Epithelial cell of esophagus (primary cell): ENCODE data around the gene ALG5.

ENCODE experiments used
- DNase-seq: peaks from one replicate; pipeline ENCODE4 v3.0.0; 2010; ENCODE audit warnings: low read depth
- H3K4me3 ChIP-seq: 2 replicates; pipeline ENCODE4 v1.5.1; 2011; ENCODE audit warnings: mild to moderate bottlenecking, low read length, control low read depth
- CTCF ChIP-seq: IDR thresholded peaks from 2 replicates; pipeline ENCODE4 v1.5.1; 2011; ENCODE audit warnings: low read depth, mild to moderate bottlenecking, low read length, control low read depth, inconsistent platforms; ENCODE audit not compliant: insufficient read depth; ENCODE audit errors: missing control alignments

Gene ALG5

GRCh38 chr13:36986462-36987240 is 12.5 kb downstream of the ALG5 start:
- DNase-seq, result peak; percentile 87
- no peak overlapping the region for H3K4me3 ChIP-seq
- no peak for TF ChIP-seq CTCF

DNA sequence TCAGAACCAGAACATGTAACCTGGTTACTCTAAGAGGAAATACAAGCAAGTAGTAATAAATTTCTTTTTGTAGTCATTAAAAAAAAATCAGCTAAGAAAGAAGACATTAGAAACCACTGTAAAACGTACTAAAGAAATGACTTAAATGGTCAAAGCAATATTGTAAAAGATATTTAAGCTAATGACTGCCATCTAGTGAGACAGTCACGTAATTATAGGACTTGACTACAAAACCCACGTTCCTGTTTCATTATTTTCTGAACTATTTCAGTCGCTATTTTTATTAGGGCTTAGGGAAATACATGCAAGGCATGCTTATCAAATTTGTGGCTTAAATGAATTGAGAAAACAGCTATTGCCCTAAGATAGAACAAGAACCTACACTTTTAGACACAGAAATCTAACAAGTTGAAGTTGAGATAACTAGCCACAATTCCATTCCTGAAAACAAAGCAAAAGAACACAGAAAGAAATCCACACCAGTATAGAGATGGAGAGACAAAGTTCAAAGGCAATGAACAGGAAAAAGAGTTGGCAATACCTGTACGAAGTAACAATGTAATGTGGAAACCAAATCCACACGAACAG is 17.9 kb downstream of the ALG5 start:
- no peak overlapping the region for H3K4me3 ChIP-seq
- TF ChIP-seq CTCF, result peak; percentile 33
- peak; percentile 57 for DNase-seq

DNA sequence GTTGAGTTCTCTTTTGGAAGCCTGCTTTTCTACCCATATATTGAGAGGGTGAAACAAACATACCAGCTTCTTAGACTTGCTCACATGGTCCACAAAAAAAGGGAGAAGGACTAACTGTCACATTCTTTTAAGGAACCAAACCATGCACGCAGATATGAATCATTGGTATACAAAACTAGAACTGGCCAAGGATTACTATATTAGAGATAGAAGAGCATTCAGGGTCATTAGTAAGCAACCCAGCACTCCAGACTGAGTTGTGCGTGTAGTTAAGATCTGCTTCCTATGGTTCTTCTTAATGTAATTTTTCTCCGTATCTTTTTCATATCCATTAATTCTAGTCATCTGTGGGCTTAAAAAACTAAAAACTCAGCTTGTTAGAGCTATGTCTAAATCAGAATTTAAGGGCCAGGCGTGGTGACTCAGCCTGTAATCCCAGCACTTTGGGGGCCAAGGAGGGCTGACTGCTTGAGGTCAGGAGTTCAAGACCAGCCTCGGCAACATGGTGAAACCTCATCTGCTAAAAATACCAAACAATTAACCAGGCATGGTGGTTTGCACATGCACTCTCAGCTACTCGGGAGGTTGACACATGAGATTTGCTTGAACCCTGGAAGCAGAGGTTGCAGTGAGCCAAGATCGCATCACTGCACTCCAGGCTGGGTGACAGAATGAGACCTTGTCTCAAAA is 19.6 kb downstream of the ALG5 start:
- no peak overlapping the region for H3K4me3 ChIP-seq
- DNase-seq, result no peak
- no peak for TF ChIP-seq CTCF

DNA sequence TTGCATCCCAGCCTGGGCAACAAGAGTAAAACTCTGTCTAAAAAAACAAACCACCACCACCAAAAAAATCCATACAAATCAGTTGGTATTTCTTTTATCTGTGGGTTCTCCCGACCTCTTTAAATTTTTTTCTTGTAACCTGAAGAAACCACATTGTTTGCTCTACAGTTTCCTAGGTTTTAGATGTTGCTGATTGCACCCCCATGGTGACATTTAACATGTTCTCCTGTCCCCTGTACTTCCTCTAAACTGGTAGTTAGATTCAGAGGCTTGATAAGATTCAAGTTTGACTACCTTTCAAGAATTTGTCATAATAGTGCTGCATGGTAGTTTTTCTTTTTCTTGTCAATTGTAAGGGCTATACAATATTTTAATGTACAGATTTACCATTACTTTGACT is 24.0 kb downstream of the ALG5 start:
- DNase-seq, result no peak
- TF ChIP-seq CTCF, result no peak
- no peak overlapping the region for H3K4me3 ChIP-seq

DNA sequence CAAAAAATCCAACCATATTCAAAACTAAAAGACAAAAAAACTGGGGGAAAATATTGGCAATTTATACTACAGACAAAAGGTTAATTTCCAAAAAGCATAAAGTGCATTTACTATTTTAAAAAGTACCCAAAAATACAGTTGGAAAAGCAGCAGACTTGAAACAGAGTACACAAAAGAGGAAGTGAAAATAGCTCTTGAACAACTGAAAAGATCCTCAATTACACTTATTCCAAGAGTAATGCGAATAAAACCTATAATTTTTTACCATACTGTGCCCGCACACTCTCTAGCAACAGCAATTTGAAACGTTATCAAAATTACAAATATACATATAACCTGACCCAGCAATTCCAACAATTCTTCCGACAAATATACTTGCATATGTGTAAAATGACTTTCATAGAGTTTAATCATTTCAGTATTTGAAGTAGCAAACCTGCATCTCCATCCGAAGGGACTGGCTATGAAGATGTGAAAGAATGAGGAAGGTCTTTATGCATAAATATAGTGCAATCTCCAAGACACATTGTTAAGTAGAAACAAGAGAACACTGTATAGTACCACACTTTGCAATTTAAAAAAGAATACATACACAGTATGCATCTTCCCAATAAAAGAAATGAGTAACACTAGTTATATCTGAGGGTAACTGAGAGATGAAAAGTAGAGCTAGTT is 25.4 kb downstream of the ALG5 start:
- no peak for DNase-seq
- no peak for TF ChIP-seq CTCF
- no peak overlapping the region for H3K4me3 ChIP-seq

DNA sequence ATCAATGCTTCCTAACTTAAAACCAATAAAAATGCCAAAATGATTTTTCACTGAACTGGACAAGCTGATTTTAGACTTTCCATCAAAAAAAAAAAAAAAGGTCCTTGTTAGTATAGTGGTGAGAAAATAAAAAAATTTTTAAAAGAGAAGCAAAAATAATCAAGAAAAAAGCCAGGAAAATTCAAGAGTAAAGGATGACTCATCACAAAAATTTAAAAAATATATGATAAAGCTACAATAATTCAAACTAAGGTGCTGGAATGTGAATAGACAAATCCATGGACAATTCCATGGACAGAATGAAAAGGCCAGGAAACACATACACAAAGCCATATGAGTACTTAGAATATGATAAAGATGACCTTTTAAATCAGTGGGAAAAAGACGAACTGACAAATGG is 26.1 kb downstream of the ALG5 start:
- DNase-seq, result no peak
- H3K4me3 ChIP-seq, result no peak overlapping the region
- no peak for TF ChIP-seq CTCF
